OCI-LY3 (cell line): ENCODE data around the gene TOR4A.

Experiments
- EZH2phosphoT487 ChIP-seq: fragments of 200-600 bp; shearing (Covaris generic); IDR thresholded peaks from 2 replicates; pipeline ENCODE4 v1.6.1; 2018; ENCODE audit warnings: antibody characterized with exemption, mixed run types, low read depth
- TF ChIP-seq, protein P1 (sequence below): fragments of 200-600, 300-600 bp; sonication (generic); IDR thresholded peaks from 2 replicates; pipeline ENCODE4 v1.5.1; 2014; ENCODE audit warnings: antibody characterized with exemption, low read length, low read depth

DNA sequence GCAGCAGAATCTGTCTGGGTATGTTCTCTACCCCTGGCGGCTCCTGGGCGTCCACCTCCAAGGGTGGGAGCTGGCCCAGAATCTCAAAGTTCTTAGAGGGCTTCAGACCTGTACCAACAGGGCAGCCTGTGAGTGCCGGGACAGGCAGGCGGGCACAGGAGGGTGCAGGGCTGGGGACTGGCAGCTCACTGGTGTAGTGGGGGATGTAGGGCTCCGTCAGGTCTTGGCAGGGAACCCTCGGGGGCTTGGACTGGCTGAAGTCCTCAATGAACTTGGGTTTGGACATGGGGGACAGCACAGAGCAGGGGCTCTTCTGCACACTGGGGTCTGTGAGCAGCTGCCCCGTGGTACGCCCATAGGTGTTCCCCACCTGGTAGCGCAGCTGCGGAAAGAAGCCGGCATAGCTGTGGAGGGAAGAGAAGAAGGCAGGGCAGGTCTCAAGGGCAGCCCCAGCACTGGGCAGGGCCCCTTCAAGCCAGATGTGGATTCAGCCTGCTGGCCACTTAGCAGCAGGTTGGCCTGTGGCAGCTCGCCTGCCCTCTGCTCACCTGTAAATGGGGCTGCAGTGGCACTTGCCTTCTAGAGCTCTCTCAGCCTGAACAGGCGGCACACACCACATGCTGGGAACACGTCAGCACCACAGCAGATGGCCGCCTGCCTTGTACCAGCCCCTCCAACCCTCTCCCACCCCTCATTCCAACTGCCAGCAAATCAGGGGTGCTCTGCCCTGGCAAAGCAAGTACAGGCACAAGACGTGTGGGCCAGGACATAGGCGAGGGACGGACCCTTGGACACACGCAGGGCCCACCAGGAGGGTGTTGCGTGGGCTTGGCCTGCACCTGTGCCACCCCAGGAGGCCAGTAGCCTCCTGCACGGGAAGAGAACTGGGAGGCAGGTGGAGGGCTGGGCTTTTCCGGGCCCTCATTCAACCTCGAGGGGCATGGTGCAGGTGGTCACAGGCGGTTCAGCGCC lies 31.8 kb upstream of the TOR4A start:
- TF ChIP-seq EZH2phosphoT487, result no peak
- TF ChIP-seq, protein P1, sequence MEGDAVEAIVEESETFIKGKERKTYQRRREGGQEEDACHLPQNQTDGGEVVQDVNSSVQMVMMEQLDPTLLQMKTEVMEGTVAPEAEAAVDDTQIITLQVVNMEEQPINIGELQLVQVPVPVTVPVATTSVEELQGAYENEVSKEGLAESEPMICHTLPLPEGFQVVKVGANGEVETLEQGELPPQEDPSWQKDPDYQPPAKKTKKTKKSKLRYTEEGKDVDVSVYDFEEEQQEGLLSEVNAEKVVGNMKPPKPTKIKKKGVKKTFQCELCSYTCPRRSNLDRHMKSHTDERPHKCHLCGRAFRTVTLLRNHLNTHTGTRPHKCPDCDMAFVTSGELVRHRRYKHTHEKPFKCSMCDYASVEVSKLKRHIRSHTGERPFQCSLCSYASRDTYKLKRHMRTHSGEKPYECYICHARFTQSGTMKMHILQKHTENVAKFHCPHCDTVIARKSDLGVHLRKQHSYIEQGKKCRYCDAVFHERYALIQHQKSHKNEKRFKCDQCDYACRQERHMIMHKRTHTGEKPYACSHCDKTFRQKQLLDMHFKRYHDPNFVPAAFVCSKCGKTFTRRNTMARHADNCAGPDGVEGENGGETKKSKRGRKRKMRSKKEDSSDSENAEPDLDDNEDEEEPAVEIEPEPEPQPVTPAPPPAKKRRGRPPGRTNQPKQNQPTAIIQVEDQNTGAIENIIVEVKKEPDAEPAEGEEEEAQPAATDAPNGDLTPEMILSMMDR, result no peak
